HPDE6-E6E7 (cell line): Measurements from ENCODE around the gene VAV1.
A peak's percentile ranks its signal among the peaks of the same experiment; 100 is the strongest.
"Not testable (repeated sequence)": the region's sequence is repeated elsewhere in the genome, so short reads cannot be mapped to it uniquely, and the experiment has no call there.

ENCODE experiments used
- DNase-seq: peaks from one replicate; pipeline ENCODE4 v3.0.0; 2011; ENCODE audit warnings: missing footprints; ENCODE audit errors: extremely low spot score

Gene VAV1

DNA sequence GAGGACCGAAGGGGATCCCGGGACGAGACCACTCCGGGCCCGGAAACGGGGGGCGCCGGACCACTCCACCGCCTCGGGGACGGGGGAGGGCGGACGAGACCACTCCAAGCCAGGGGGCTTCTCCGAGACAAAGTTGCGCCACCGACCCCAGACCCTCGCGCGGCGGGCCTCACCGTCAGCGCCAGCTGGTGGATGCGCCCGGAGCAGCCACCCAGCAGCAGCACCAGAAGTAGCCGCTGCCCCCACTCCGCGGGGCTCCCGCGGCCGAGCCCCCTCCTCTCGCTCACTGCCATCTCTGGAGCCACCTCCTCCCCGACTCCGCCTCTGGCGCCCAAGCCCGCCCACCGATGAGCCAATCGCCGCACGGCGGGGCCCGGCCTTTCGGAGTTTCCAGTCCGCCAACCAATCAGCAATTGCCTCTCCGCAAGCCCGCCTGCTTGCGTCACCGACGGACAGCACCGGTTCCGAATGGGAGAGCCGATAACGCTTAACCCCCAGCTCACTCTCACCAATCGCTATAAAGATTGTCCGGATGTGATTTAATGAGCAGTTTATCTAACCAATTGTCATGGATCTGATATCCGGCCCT is 35.1 kb upstream of the VAV1 start, which contains the start of gene GPR108:
Gene GPR108 (minus strand): TSS at position 297 of the 589 bp plus-strand sequence. CDS start 4 bp downstream, at position 293.
- DNase-seq, result peak; percentile 98

DNA sequence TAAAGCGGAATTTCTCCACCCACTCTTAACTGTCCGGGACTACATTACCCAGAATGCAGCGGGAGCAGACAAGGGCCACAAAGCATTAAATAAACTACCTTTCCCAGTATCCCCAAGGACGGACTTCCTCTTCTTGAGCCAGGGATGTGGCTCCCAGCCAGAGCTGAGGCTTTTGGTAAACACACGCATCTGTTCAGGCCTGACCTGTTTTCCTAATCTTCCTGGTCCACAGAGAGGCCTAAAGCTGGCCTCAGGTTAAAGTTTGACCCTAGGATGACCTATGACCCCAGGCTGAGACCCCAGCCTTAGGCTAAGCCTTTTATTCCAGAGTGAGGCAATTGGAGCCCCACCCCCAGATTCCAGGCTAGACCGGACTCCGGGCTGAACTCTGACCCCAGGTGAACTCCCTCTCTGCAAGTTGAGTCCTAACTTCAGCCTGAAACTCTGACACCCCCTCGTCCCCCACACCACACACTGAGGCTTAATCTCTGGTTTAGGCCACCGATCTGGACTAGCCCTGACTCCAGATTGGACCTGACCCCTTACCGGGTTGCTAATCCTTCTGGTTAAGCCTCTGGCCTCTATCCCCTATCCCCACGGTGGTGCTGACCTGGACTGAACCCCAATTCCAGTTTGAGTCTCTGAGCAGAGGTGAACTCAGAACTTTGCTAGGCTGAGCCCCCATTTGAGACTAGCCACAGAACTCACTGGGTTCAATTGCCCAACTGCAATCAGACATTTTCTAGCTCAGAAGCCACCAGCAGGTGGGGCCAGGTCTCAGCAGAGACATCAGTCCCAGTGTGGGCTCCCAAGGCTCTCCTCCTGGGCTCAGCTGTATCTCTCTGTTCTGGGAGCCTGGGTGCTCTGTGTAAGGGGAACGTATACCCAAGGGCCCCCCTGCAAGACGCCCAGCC is 34.4 kb upstream of the VAV1 start:
- DNase-seq, result peak; percentile 72

DNA sequence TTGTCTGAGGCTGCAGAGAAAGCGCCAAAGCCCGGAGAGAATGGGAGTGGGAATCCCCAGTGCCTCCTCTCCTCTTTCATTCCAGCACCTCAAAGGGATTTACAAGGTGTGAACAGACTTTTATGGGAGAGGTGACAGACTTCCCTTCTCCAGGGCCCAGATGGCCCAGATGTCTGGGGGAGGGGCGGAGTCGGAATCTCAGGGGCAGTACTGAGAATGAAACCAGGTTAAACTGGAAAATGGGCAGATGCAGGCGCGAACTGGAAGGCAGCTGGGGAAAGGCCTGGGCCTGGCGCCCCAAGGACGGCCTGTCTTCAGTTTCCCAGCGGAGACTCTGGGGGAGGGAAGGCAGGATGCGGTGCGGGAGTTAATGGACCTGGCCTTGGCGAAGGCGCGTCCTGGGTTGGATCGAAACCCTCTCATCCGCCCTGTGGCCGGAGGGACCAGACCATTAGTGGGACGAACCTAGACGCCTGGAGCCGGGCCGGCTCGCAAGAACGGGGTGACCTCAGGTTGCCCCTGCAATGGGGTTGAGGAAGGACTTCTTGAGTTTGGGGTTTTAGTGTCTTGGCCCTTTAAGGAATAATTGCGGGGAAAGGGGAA is 33.6 kb upstream of the VAV1 start:
- no peak for DNase-seq

DNA sequence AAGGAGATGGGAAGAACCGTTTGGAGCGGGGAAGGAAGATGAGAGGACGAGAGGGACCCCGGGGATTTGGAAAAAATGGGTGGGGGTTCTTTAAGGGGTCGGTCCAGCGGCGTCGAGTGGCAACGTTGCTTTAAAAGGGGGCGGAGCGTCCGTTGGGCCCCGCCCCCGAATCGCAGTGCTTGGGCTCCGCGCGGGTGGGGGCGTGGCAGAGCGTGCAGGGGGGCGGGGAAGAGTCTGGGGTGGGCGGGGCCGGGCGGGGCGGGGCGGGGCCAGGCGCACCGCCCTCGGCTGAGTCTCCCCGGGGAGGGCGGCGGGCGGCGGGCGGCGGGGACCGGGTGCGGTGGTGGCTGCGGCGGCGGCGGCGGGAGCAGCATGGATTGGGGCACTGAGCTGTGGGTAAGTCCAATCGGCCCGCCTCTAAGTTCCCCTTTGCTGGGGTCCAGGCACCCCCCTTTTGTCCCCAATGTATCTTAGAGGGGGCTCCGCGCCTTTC is 33.1 kb upstream of the VAV1 start, which contains the start of gene TRIP10:
Gene TRIP10 (plus strand): TSS at position 291 of the 493 bp plus-strand sequence. CDS start 82 bp downstream, at position 373.
- DNase-seq, result peak; percentile 55

DNA sequence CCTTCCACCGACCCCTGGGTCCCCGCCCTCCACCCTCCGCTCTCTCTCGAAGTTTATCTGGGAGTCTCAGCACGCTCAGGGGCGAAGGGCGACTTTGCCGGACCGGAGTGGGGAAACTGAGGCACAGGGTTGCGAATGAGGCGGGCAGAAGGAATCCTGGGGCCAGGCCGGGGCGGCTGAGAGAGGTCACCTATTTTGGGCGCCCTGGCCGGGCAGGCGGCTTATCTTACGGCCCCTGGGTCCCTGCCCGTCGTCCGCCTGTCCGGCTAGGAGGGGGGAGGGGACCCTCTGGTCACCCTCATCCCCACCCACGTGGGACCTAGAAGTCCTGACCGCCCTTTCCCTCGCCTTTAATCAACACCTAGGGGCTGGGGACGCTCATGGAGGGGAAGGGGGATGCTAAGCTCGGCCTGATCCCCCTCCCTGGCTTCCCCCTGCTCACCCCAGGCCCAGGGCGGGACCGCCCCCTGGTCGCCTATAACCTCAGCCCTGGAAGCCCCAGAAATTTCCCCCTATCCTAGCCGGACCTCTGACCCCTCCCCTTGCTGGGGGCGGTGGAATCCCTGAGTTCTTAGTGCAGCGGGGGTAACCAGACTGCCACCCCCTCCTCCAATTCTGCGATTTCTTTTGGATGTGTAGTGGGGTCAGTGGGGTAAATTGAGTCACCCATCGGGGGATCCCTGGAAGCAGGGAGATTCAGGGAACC is 32.5 kb upstream of the VAV1 start:
- no peak for DNase-seq

DNA sequence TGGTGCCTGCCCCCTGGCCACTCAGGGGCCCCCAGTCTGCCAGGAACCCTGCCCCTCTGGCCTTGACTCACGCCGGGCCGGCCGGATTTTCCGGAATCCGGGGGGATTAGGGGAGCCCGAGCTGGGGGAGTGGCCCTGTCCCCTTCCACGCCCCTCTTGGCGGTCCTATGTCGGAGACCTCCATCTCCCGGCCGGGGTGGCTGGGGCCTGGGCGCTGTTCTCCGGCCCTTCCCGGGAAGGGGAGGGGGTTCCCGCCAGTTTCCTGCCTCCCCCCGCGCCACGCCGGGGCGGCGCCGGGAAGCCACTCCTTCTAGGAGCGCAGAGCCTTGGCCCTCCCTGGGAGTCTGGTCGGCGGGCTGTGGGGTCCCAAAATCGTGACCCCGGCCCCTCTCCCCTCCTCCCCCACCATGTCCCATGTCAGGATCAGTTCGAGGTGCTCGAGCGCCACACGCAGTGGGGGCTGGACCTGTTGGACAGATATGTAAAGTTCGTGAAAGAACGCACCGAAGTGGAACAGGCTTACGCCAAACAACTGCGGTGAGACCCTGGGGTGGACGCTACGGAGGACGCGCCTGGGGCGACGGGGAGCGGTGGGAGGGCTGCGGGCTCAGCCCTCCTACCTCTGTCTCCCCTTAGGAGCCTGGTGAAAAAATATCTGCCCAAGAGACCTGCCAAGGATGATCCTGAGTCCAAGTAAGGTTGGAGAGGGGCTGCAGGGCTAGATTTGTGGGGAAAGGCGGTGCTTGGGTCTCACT is 31.7 kb upstream of the VAV1 start:
- DNase-seq, result no peak

DNA sequence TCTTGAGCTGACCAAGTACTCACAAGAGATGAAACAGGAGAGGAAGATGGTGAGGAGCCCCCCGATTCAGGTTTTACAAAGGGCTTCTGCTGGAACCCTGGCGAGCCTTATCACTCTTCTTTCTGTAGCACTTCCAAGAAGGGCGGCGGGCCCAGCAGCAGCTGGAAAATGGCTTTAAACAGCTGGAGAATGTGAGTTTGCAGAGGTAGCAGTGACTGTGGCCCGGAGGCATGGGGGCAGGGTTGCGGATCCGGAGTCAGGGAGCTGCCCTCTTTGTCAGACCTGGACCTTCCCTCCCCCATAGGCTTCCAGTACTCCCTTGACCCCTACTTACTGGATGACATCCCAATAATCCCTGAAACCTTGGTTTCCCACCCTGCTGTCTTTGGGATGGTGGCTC is 29.4 kb upstream of the VAV1 start:
- DNase-seq, result no peak

DNA sequence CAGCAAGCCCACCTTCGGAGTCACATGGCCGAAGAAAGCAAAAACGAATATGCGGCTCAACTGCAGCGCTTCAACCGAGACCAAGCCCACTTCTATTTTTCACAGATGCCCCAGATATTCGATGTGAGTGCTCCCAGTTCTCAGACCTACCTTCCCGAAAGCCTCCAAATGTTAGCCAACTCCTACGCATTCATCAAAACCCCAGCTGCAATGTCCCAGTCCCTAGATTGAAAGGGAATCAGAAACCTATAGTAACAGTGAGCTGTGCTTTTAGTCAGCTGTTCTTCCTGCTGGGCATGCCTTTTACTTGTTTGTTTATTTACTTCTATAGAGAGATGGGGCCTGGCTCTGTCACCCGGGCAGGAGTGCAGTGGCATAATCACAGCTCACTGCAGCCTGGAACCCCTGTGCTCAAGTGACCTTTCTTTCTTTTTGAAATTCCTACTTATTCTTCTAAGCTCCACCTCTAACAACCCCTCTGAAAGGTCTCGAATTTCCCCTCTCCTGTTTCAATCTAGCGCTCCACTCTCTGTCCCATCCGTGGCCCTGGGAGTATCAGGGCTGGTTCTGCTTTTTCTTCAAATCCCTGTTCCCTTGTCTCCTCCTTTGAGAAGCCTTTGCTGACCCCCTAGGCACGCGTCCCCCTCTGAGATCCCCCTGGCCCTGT is 28.7 kb upstream of the VAV1 start:
- DNase-seq, result no peak

DNA sequence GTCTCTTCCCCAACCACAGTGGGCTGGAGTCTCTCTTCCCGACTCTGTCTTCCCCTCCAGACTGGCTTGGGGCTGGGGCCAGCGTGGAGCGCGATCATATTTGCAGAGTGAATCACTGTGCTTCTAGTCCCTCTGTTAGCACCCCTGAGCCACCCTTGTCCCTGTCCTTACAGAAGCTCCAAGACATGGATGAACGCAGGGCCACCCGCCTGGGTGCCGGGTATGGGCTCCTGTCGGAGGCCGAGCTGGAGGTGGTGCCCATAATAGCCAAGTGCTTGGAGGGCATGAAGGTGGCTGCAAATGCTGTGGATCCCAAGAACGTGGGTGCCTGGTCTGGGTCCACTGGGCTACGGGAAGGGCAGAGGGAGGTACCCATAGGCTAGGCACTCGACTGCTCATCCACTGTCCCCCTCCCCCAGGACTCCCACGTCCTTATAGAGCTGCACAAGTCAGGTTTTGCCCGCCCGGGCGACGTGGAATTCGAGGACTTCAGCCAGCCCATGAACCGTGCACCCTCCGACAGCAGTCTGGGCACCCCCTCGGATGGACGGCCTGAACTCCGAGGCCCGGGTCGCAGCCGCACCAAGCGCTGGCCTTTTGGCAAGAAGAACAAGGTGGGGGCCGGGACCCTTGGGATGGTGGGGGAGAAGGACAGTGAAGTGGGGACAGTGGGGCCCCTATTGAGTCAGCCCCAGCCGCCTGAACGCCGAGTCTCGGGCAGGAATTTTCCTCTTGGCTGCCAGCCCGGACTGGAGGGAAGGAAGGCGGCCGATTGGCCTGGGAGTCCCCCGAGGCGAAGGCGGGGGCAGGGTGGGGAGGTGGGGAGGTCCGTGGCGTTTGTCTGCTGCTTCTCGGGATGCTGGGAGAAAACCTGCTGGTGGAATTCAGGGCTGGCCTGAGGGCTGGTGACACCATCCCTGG is 27.9 kb upstream of the VAV1 start:
- peak; percentile 69 for DNase-seq

DNA sequence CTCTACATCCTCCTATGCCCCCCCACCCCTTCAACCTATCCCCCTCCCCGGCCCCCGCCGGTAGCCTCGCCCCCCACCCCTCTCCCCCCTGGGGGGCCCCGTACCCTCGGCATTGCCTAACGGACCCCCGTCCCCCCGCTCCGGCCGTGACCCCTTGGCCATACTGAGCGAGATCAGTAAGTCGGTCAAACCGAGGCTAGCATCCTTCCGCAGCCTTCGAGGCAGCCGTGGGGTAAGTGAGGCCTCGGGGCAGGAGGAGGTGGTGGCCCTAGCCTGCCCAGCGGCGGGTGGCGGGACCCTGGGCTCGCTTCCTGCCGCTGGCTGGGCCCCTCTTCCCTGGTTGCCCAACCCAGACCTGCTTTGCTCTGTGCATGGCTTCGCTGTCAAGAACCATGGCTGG is 26.5 kb upstream of the VAV1 start:
- no peak for DNase-seq

DNA sequence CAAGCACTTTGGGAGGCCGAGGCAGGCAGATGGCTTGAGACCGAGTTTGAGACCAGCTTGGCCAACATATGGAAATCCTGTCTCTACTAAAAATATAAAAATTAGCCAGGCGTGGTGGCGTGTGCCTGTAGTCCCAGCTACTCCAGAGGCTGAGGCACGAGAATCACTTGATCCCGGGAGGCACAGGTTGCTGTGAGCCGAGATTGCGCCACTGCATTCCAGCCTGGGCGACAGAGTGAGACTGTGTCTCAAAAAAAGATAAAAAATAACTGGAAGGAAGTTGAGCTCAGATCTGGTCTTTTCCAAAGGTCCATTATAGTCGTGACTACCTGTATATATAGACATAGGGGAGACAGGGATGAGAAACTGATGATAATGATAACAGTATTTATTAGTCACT is 24.0 kb upstream of the VAV1 start:
- DNase-seq, result not testable (repeated sequence)

DNA sequence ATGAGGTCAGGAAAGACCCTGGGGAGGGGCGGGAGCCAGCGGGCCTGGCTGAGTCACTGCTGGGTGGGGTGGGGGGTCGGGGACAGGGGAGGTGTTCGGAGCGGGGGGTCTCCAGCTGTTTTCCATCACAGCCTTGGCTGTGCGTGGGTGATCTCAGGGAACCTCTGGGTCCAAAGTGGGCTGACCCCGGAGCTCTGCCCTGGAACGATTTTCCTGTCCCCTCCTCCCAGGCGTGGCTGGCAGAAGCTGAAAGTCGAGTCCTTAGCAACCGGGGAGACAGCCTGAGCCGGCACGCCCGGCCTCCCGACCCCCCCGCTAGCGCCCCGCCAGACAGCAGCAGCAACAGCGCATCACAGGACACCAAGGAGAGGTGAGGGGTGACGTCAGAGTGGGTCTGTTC is 22.4 kb upstream of the VAV1 start:
- DNase-seq, result no peak

DNA sequence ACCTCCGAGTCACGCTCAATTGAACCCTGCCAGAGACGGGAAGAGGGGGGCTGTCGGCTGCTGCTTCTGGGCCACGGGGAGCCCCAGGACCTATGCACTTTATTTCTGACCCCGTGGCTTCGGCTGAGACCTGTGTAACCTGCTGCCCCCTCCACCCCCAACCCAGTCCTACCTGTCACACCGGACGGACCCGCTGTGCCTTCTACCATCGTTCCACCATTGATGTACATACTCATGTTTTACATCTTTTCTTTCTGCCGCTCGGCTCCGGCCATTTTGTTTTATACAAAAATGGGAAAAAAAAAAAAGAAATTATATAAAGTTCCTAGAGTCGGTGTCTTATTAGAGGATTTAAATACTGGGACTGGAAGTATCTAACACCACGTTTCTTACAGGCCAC is 21.3 kb upstream of the VAV1 start:
- no peak for DNase-seq

DNA sequence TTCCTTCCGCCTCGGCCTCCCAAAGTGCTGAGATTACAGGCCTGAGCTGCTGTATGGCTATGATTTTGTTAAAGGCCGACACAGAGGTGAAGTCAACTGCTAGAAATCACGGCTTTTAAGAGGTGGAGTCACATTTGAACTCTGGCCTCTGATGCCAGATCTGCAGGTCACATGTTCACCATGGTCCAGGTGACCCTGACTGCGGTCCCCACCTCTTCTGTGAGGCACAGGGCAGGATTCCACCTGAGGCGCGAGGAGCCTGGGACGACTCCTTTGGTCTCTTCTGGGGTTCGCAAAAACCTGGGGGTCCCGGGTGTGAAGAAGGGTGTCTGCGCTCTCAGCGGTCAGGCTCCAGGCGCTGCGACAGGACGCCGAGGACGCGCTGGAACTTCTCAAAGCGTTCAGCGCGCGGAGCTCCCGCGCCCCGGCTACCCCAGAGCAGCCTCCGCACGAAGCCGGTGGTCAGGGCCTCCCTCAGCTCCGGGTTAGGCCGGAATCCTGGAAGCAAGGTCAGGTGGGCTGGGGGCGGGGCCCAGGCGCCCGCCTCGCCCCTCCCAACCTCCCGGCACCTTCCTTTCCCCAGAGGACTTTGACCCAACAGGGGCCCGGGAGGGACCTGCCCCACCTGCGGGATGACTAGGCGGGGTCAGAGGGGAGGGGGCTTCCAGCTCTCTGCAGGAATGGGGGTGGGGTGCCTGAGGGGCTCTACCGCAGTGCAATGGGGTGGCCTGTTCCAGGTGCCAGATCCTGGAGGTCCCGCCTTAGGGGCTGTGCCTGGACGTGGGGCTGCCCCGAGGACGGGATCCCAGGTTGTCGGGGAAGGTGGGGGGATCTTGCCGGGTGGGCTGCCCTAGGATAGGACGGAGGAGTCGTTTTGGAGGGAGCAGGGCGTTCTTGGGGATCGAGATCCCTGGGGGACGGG is 20.0 kb upstream of the VAV1 start:
- no peak for DNase-seq

DNA sequence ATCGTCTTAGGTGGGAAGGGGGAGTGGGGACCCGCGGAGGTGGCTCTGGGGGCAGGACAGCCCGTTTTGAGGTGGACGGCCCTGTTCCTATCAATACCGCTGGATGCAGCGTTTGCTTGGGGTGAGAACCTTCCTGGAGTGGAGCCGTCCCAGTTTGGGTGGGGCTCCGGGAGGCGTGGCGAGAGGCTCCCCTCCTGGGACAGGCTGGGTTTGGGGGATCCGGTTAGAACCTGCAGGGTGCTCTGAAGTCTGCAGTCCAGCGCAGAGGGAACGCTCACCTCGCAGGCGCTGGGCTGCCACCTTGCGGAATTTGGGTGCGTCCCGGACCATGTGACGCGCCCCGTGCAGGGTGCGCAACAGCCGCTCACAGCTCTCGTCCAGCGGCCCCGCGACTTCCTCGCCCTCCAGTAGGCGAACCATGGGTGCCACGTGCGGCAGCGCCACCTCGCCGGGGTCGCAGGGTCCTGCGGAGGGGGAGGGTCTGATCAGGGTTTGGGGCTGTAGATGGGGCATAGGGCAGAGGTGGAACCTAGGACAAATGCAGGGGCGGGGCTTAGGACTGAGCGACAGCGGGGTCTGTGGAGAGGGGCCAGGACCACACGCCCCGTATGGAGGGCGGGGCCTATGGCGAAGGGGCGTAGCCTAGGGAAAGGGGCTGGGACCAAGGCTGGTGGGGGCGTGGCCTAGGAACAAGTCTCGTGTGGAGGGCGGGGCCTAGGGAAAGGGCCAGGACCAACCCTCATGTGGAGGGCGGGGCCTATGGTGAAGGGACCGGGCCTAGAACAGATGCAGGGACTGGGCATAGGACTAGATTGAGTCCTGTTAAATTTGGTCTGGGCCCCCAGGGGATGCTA is 19.1 kb upstream of the VAV1 start:
- peak; percentile 58 for DNase-seq

DNA sequence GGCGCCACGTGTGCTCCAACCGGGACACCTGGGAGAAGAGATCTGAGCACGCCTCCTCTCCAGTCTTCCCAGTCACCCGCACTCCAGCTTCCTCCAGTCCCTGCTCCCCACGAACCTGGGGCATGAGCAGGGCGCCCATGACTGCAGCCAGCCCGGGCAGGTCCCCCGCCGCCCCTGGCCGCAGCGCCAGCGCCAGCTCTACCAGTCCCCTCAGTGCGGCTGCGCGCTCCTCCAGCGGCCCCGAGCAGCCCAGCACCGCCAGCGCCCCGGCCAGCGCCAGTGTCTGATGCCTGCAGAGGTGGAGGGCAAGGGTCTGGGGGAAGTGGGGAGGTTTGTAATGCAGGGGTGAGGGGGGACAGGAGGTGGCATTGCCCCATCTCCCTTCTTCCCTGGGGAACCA is 18.4 kb upstream of the VAV1 start:
- DNase-seq, result no peak
